IMR-90 (cell line): ENCODE results near the gene PLOD3. TPM values are rescaled to one million over a fixed set of nuclear protein-coding genes. Genes with fewer than 3 reads are reported as not detected.

Source experiments
- CHD1 ChIP-seq: IDR thresholded peaks from 2 replicates; pipeline ENCODE4 v1.6.1; 2012; ENCODE audit warnings: low read depth, low read length, improper control_type of control experiment
- polyA plus RNA-seq, 3 experiments: library from polyadenylated mRNA; depleted of rRNA; stranded (reverse); fragments of >200 nt; gene quantifications; 2 replicates each; pipeline ENCODE4 v1.2.3, GENCODE V29; 2012; ENCODE audit warnings: low replicate concordance in 1 of 3
- total RNA-seq: library from RNA; depleted of rRNA; stranded (reverse); fragments of >200 nt; gene quantifications from 2 replicates; pipeline ENCODE4 v1.2.3, GENCODE V29; 2012
- TF ChIP-seq, protein P1 (sequence below): fragments of 150-350 bp; IDR thresholded peaks from 2 replicates; pipeline ENCODE4 v1.6.1; 2016; ENCODE audit warnings: low read depth, mild to moderate bottlenecking, low read length, moderate library complexity, borderline replicate concordance
- TF ChIP-seq, protein P2 (sequence below): conservative IDR thresholded peaks from 2 replicates; pipeline ENCODE4 v1.5.1; 2012; ENCODE audit warnings: mild to moderate bottlenecking, low read depth, low read length, improper control_type of control experiment

Gene PLOD3
- total and polyA plus RNA-seq, 2 of the 4 experiments (the other 2 are of a cell fraction), result 21.7 to 159 TPM

GRCh38 chr7:101243646-101244374, 26.4 kb upstream of the PLOD3 start (continued):
- TF ChIP-seq, protein P1, sequence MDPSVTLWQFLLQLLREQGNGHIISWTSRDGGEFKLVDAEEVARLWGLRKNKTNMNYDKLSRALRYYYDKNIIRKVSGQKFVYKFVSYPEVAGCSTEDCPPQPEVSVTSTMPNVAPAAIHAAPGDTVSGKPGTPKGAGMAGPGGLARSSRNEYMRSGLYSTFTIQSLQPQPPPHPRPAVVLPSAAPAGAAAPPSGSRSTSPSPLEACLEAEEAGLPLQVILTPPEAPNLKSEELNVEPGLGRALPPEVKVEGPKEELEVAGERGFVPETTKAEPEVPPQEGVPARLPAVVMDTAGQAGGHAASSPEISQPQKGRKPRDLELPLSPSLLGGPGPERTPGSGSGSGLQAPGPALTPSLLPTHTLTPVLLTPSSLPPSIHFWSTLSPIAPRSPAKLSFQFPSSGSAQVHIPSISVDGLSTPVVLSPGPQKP, result no peak
- TF ChIP-seq, protein P2, sequence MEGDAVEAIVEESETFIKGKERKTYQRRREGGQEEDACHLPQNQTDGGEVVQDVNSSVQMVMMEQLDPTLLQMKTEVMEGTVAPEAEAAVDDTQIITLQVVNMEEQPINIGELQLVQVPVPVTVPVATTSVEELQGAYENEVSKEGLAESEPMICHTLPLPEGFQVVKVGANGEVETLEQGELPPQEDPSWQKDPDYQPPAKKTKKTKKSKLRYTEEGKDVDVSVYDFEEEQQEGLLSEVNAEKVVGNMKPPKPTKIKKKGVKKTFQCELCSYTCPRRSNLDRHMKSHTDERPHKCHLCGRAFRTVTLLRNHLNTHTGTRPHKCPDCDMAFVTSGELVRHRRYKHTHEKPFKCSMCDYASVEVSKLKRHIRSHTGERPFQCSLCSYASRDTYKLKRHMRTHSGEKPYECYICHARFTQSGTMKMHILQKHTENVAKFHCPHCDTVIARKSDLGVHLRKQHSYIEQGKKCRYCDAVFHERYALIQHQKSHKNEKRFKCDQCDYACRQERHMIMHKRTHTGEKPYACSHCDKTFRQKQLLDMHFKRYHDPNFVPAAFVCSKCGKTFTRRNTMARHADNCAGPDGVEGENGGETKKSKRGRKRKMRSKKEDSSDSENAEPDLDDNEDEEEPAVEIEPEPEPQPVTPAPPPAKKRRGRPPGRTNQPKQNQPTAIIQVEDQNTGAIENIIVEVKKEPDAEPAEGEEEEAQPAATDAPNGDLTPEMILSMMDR, result no peak
- no peak for TF ChIP-seq CHD1
